Mammary epithelial cell (primary cell): ENCODE results near the gene CD84.
A peak's percentile ranks its signal among the peaks of the same experiment; 100 is the strongest.

Experiments used
- CTCF ChIP-seq, 2 donors: IDR thresholded peaks in 1 of 2; conservative IDR thresholded peaks in 1 of 2; 2 replicates each; pipeline ENCODE4 v1.5.1; 2011 to 2012; ENCODE audit warnings: inconsistent platforms in 2 of 2, low read length in 2 of 2, mild to moderate bottlenecking in 2 of 2, control low read depth in 1 of 2, low read depth in 1 of 2; ENCODE audit not compliant: insufficient read depth in 1 of 2; ENCODE audit errors: extremely low read depth in 1 of 2
- EZH2 ChIP-seq: IDR thresholded peaks from 2 replicates; pipeline ENCODE4 v1.6.1; 2012; ENCODE audit warnings: low read length, inconsistent platforms, borderline replicate concordance

GRCh38 chr1:160544647-160545046 is 34.6 kb downstream of the CD84 start:
- TF ChIP-seq CTCF (conservative IDR thresholded peaks at IDR 0.05 in 1 of 2, IDR thresholded peaks at IDR 0.05 in 1 of 2; ENCODE audit: extremely low read depth in 1 of 2, insufficient read depth in 1 of 2, low read depth in 1 of 2, low read length in 2 of 2) (peak; percentile 43 to 46), EZH2 (no peak)
